ENCODE results near the gene TPRN.

GRCh38 chr9:137241490-137242268 lies 41.1 kb upstream of the TPRN start:
- TF ChIP-seq POLR2A (IDR thresholded peaks at IDR 0.05; ENCODE audit: low read depth, low read length) (no peak), EZH2 (IDR thresholded peaks at IDR 0.05; ENCODE audit: borderline replicate concordance, low read depth, low read length, severe bottlenecking) (no peak), POLR2AphosphoS5 (IDR thresholded peaks at IDR 0.05; ENCODE audit: insufficient read depth, low read depth, low read length) (no peak), MYC (IDR thresholded peaks at IDR 0.05; ENCODE audit: low read depth, low read length) (no peak), JUN (IDR thresholded peaks at IDR 0.05; ENCODE audit: borderline replicate concordance, insufficient read depth, insufficient read length, low read depth) (no peak), FOS (IDR thresholded peaks at IDR 0.05; ENCODE audit: borderline replicate concordance, insufficient read depth, low read length) (no peak), GATA2 (IDR thresholded peaks at IDR 0.05; ENCODE audit: insufficient read depth, insufficient read length, low read depth, low read length) (no peak)
- TF ChIP-seq, protein P1, sequence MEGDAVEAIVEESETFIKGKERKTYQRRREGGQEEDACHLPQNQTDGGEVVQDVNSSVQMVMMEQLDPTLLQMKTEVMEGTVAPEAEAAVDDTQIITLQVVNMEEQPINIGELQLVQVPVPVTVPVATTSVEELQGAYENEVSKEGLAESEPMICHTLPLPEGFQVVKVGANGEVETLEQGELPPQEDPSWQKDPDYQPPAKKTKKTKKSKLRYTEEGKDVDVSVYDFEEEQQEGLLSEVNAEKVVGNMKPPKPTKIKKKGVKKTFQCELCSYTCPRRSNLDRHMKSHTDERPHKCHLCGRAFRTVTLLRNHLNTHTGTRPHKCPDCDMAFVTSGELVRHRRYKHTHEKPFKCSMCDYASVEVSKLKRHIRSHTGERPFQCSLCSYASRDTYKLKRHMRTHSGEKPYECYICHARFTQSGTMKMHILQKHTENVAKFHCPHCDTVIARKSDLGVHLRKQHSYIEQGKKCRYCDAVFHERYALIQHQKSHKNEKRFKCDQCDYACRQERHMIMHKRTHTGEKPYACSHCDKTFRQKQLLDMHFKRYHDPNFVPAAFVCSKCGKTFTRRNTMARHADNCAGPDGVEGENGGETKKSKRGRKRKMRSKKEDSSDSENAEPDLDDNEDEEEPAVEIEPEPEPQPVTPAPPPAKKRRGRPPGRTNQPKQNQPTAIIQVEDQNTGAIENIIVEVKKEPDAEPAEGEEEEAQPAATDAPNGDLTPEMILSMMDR (IDR thresholded peaks at IDR 0.05; ENCODE audit: extremely low read depth in 1 of 2, insufficient read depth in 1 of 2, low read depth in 1 of 2, low read length in 2 of 2) = no peak
- TF ChIP-seq, protein P2, sequence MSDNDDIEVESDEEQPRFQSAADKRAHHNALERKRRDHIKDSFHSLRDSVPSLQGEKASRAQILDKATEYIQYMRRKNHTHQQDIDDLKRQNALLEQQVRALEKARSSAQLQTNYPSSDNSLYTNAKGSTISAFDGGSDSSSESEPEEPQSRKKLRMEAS (IDR thresholded peaks at IDR 0.05; ENCODE audit: insufficient read depth, insufficient read length) = no peak
